Retinal pigment epithelial cell (primary cell): ENCODE measurements around the gene MEGF9.

ENCODE experiments used
- DNase-seq: peaks from one replicate; pipeline ENCODE4 v3.0.0-alpha.2; 2010; ENCODE audit warnings: low read depth
- H3K4me3 ChIP-seq: 2 replicates; pipeline ENCODE4 v1.5.1; 2011; ENCODE audit warnings: mild to moderate bottlenecking, low read length, control low read depth, moderate library complexity
- TF ChIP-seq, protein P1 (sequence below): conservative IDR thresholded peaks from 2 replicates; pipeline ENCODE4 v1.5.1; 2011; ENCODE audit warnings: low read depth, low read length, control low read depth, inconsistent platforms

Gene MEGF9

DNA sequence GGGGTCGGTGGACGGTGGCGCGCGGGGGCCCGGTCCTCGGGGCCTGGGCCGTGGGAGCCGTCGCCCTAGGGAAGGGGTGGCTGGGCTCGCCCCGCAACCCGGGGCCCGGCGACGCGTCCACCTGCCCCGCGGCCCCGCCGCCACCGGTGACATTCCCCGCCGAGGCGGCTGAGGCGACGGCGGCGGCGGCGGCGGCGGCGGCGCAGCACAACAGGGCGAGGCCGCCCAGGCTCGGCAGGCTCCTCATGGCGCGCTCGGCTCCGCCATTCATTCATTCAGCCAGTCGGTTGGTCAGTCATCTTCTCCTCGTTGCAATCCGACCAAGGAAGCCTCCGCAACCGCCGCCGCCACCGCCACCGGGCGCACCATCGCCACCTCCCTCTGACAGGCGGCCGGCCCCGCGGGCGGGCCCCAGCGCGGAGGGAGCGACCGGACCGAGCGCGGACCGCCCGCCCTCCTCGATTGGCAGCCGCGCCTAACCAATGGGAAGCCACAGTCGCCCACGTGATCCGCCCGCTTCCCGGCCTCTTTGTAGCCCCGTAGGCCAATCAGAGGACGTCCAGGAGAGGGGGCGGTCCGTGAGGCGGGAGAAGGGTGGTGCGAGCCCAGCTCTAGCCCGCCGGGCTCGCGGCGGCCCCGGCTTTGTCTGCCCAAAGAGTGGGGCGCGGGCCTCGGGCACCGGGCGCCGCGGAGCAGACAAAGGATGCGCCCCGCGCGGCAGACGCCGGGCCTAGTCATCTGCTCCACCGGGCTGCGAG lies at the start of gene MEGF9:
Gene MEGF9, minus strand, starts transcription at position 383 of the 758 bp plus-strand sequence. Its CDS starts 112 bp downstream, at position 271.
- peak; percentile 96 for DNase-seq
- TF ChIP-seq, protein P1, sequence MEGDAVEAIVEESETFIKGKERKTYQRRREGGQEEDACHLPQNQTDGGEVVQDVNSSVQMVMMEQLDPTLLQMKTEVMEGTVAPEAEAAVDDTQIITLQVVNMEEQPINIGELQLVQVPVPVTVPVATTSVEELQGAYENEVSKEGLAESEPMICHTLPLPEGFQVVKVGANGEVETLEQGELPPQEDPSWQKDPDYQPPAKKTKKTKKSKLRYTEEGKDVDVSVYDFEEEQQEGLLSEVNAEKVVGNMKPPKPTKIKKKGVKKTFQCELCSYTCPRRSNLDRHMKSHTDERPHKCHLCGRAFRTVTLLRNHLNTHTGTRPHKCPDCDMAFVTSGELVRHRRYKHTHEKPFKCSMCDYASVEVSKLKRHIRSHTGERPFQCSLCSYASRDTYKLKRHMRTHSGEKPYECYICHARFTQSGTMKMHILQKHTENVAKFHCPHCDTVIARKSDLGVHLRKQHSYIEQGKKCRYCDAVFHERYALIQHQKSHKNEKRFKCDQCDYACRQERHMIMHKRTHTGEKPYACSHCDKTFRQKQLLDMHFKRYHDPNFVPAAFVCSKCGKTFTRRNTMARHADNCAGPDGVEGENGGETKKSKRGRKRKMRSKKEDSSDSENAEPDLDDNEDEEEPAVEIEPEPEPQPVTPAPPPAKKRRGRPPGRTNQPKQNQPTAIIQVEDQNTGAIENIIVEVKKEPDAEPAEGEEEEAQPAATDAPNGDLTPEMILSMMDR: no peak
- peak within 1 kb of the TSS; percentile 95 for H3K4me3 ChIP-seq

DNA sequence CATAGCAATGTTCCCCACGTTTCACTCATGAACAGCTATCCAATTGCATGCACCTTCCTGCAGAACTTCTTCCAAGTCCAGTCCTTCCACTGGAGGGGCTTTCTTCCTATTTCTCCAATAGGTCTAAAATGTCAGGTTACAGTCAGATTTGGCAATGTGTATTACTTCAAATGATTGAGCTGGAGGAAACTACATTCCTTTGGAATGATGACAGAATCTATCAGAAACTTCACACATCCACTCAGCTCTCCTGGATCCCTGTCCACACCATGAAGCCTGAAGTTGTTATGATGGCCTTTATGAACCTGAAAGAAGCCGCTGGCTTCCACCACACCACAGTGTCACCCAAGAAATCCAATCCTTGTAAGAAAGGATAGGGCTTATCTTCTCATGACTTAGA lies 46.7 kb upstream of the MEGF9 start:
- H3K4me3 ChIP-seq: no peak overlapping the region
- DNase-seq: no peak
- TF ChIP-seq, protein P1: no peak

GRCh38 chr9:120759755-120760400 lies 45.6 kb upstream of the MEGF9 start:
- DNase-seq: no peak
- TF ChIP-seq, protein P1: no peak
- no peak overlapping the region for H3K4me3 ChIP-seq

GRCh38 chr9:120758544-120758943 lies 44.3 kb upstream of the MEGF9 start:
- H3K4me3 ChIP-seq: no peak overlapping the region
- DNase-seq: no peak
- TF ChIP-seq, protein P1: no peak

- DNase-seq: no peak
- H3K4me3 ChIP-seq: no peak overlapping the region
- TF ChIP-seq, protein P1: no peak
Measured at GRCh38 chr9:120757026-120757913, 43.0 kb upstream of the MEGF9 start.

GRCh38 chr9:120756531-120756930 lies 42.3 kb upstream of the MEGF9 start:
- H3K4me3 ChIP-seq: no peak overlapping the region
- DNase-seq: peak; percentile 39
- TF ChIP-seq, protein P1: no peak
